ENCODE results near the gene LCOR. TPM values are rescaled to one million over a fixed set of nuclear protein-coding genes. Genes with fewer than 3 reads are reported as not detected.

The LCOR gene
- 48.7 and 52.4 TPM in 2 replicates for total RNA-seq
- polyA plus RNA-seq: 24.0 and 26.1 TPM in 2 replicates

GRCh38 chr10:96831867-96832720 lies at the start of gene LCOR:
TSS of gene LCOR (plus strand) at chr10:96832298. CDS start at chr10:96949058, 116,760 bp downstream.
- Histone ChIP-seq H3K4me3 (peak within 1 kb of the TSS; percentile 51), H3K4me1 (ENCODE audit: insufficient read depth) (peaks cover 12% of the 10 kb centered on the region), H3K79me2 (peaks cover 41% of the 10 kb centered on the region), H2AFZ (peak within 1 kb of the TSS; percentile 89), H3K9me3 (ENCODE audit: low read depth) (no peaks in the 10 kb centered on the region), H3K4me2 (peak within 1 kb of the TSS; percentile 86), H4K20me1 (ENCODE audit: insufficient read depth, poor library complexity, severe bottlenecking) (peaks cover 36% of the 10 kb centered on the region), H3K27ac (peak within 1 kb of the TSS; percentile 100), H3K36me3 (replicated peaks; ENCODE audit: insufficient read depth, low read depth) (no peaks in the 10 kb centered on the region), H3K27me3 (no peaks in the 10 kb centered on the region), H3K9me2 (replicated peaks; ENCODE audit: insufficient read depth) (no peaks in the 10 kb centered on the region)
- peak; percentile 95 for DNase-seq (ENCODE audit: low spot score)
- WGBS (ENCODE audit: low lambda C conversion rate, missing lambda C conversion rate): 0% methylated on average over 18 of the region's 112 CpGs
- TF ChIP-seq EZH2 (IDR thresholded peaks at IDR 0.05; ENCODE audit: borderline replicate concordance) (no peak), EZH2phosphoT487 (IDR thresholded peaks at IDR 0.05; ENCODE audit: low read depth, severe bottlenecking, unreplicated experiment) (no peak)

DNA sequence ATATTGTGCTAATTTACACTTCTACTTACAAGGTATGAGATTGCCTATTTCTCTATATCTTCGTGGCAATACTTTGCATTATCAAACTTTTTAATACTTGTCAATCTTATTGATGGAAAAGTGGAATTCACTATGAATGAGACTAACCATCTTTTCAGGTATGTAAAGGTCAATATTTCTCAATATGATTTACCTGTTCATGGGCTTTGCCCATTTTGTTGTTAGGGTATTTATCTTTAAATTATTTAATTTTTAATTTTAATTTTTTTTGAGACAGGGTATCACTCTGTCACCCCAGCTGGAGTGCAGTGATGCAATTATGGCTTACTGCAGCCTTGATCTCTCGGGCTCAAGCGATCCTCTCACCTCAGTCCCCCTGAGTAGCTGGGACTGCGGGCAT lies 47.8 kb upstream of the LCOR start:
- H3K4me3 ChIP-seq: no peak overlapping the region
- no peaks in the 10 kb centered on the region for H4K20me1 ChIP-seq (ENCODE audit: insufficient read depth, poor library complexity, severe bottlenecking)
- H3K4me1 ChIP-seq (ENCODE audit: insufficient read depth): no peaks in the 10 kb centered on the region
- H2AFZ ChIP-seq: no peak overlapping the region
- no peak overlapping the region for H3K27ac ChIP-seq
- H3K27me3 ChIP-seq: no peaks in the 10 kb centered on the region
- TF ChIP-seq, protein P1, sequence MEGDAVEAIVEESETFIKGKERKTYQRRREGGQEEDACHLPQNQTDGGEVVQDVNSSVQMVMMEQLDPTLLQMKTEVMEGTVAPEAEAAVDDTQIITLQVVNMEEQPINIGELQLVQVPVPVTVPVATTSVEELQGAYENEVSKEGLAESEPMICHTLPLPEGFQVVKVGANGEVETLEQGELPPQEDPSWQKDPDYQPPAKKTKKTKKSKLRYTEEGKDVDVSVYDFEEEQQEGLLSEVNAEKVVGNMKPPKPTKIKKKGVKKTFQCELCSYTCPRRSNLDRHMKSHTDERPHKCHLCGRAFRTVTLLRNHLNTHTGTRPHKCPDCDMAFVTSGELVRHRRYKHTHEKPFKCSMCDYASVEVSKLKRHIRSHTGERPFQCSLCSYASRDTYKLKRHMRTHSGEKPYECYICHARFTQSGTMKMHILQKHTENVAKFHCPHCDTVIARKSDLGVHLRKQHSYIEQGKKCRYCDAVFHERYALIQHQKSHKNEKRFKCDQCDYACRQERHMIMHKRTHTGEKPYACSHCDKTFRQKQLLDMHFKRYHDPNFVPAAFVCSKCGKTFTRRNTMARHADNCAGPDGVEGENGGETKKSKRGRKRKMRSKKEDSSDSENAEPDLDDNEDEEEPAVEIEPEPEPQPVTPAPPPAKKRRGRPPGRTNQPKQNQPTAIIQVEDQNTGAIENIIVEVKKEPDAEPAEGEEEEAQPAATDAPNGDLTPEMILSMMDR (IDR thresholded peaks at IDR 0.05; ENCODE audit: poor library complexity): no peak
- TF ChIP-seq EZH2phosphoT487 (IDR thresholded peaks at IDR 0.05; ENCODE audit: low read depth, severe bottlenecking, unreplicated experiment) (no peak), EZH2 (IDR thresholded peaks at IDR 0.05; ENCODE audit: borderline replicate concordance) (no peak)
- 96% methylated on average over 4 of the region's 4 CpGs for WGBS (ENCODE audit: low lambda C conversion rate, missing lambda C conversion rate)
- DNase-seq (ENCODE audit: low spot score): no peak
- no peaks in the 10 kb centered on the region for H3K9me3 ChIP-seq (ENCODE audit: low read depth)
- no peaks in the 10 kb centered on the region for H3K9me2 ChIP-seq (replicated peaks; ENCODE audit: insufficient read depth)
- H3K4me2 ChIP-seq: no peak overlapping the region
- H3K36me3 ChIP-seq (replicated peaks; ENCODE audit: insufficient read depth, low read depth): no peaks in the 10 kb centered on the region
- no peaks in the 10 kb centered on the region for H3K79me2 ChIP-seq

GRCh38 chr10:96789571-96790108 lies 42.5 kb upstream of the LCOR start:
- Histone ChIP-seq H3K36me3 (replicated peaks; ENCODE audit: insufficient read depth, low read depth) (no peaks in the 10 kb centered on the region), H3K27me3 (no peaks in the 10 kb centered on the region), H3K9me3 (ENCODE audit: low read depth) (no peaks in the 10 kb centered on the region), H3K4me2 (no peak overlapping the region), H3K79me2 (no peaks in the 10 kb centered on the region), H3K9me2 (replicated peaks; ENCODE audit: insufficient read depth) (no peaks in the 10 kb centered on the region), H4K20me1 (ENCODE audit: insufficient read depth, poor library complexity, severe bottlenecking) (no peaks in the 10 kb centered on the region), H3K4me3 (no peak overlapping the region), H2AFZ (no peak overlapping the region), H3K27ac (no peak overlapping the region), H3K4me1 (ENCODE audit: insufficient read depth) (no peaks in the 10 kb centered on the region)
- no peak for DNase-seq (ENCODE audit: low spot score)
- TF ChIP-seq EZH2phosphoT487 (IDR thresholded peaks at IDR 0.05; ENCODE audit: low read depth, severe bottlenecking, unreplicated experiment) (no peak), EZH2 (IDR thresholded peaks at IDR 0.05; ENCODE audit: borderline replicate concordance) (no peak)
- TF ChIP-seq, protein P1 (IDR thresholded peaks at IDR 0.05; ENCODE audit: poor library complexity): no peak
- 68% methylated on average over 3 of the region's 4 CpGs for WGBS (ENCODE audit: low lambda C conversion rate, missing lambda C conversion rate)

- H3K4me3 ChIP-seq: no peak overlapping the region
- no peaks in the 10 kb centered on the region for H4K20me1 ChIP-seq (ENCODE audit: insufficient read depth, poor library complexity, severe bottlenecking)
- H3K27me3 ChIP-seq: no peaks in the 10 kb centered on the region
- H3K4me1 ChIP-seq (ENCODE audit: insufficient read depth): peaks cover 6% of the 10 kb centered on the region
- H3K27ac ChIP-seq: no peak overlapping the region
- TF ChIP-seq, protein P1 (IDR thresholded peaks at IDR 0.05; ENCODE audit: poor library complexity): no peak
- no peak for TF ChIP-seq EZH2 (IDR thresholded peaks at IDR 0.05; ENCODE audit: borderline replicate concordance)
- no peak for TF ChIP-seq EZH2phosphoT487 (IDR thresholded peaks at IDR 0.05; ENCODE audit: low read depth, severe bottlenecking, unreplicated experiment)
- no peaks in the 10 kb centered on the region for H3K9me2 ChIP-seq (replicated peaks; ENCODE audit: insufficient read depth)
- no peak for DNase-seq (ENCODE audit: low spot score)
- no peaks in the 10 kb centered on the region for H3K9me3 ChIP-seq (ENCODE audit: low read depth)
- no peaks in the 10 kb centered on the region for H3K79me2 ChIP-seq
- no peaks in the 10 kb centered on the region for H3K36me3 ChIP-seq (replicated peaks; ENCODE audit: insufficient read depth, low read depth)
- no peak overlapping the region for H2AFZ ChIP-seq
- H3K4me2 ChIP-seq: no peak overlapping the region
- WGBS (ENCODE audit: low lambda C conversion rate, missing lambda C conversion rate): 96% methylated on average over 1 of the region's 1 CpG
These were observed 40.2 kb upstream of the LCOR start for GRCh38 chr10:96791902-96792301.
